Endothelial cell of hepatic sinusoid (primary cell): ENCODE data around the gene LITAF.
"Not testable (repeated sequence)": the region's sequence is repeated elsewhere in the genome, so short reads cannot be mapped to it uniquely, and the experiment has no call there.

Source experiments
- in situ Hi-C: cut with HindIII; loops from 2 replicates; pipeline ENCODE4 v1.10.0; 2017; ENCODE audit warnings: low sequenced_read_pairs

LITAF gene

GRCh38 chr16:11528053-11528452 is 58.7 kb downstream of the LITAF start:
- in situ Hi-C loops, result no loop called here

DNA sequence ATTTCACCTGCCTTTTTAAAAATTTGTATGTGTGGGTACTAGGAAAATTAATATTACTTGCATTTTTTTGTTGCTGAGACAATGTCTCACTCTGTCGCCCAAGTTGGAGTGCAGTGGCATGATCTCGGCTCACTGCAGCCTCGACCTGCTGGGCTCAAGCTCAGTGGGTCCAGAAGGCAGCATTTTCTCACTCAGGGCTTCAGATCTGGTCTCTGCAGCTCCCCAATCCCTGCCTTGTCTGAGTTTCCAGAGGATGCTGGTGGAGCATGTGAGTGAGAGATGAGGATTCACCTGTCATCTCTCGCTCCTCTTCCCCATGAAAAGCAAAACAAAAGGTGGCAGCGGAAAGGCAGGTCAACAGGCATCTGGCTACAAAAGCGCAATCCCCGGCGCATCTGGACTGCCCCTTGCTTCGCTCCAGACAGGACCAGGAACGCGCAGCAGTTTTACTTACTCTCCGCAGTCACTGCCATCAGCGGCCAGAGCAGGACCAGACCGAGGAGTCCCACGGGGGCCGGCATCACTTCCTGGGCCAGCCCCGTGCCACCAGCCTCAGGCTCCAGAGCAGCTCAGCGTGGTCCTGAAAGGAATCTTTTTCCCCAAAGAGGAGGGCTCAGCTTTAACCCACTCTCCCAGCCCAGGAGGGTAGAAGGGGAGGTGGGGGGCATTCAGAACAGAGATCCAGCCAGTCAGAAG is 59.9 kb downstream of the LITAF start:
- in situ Hi-C loops, result no loop called here

DNA sequence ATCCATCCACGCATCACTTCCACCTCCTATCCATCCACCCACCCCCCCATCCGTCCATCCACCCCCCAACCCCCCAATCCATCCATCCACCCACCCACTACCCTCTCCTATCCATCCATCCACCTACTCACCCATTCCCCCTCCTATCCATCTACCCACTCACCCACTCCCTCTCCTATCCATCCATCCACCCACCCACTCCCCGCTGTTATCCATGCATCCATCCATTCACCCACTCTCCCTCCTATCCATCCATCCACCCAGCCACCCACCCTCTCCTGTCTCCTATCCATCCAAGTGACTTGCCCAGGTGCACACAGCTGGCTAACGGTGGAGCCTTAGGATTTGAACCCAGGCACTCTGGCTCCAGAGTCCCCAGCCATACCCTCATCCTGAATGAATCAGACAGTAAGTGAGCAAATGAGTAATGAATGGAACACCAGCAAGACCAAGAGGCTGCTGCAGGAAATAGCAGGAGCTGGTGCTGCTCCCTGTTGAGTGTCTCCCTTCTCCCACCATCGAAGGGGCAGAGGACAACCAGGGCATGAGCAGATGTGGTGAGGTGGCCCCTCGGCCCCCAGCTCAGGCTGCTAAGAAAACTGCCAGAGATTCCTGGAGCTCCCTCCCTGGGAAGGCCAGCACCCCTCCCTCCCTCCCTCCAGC is 62.5 kb downstream of the LITAF start:
- in situ Hi-C loops, result loop anchor here (5.0 kb wide), 1 partner anchor 72 kb away; no protein-coding TSS in a partner anchor

GRCh38 chr16:11521055-11521454 is 65.7 kb downstream of the LITAF start:
- in situ Hi-C loops, result loop anchor here (5.0 kb wide), 1 partner anchor 69 kb away; no protein-coding TSS in a partner anchor

- in situ Hi-C loops, result loop anchor here (5.0 kb wide), 1 partner anchor 68 kb away; no protein-coding TSS in a partner anchor
These were observed 66.3 kb downstream of the LITAF start for GRCh38 chr16:11520442-11520841.

- in situ Hi-C loops, result no loop called here
These were observed 68.8 kb downstream of the LITAF start for GRCh38 chr16:11517961-11518360.

GRCh38 chr16:11515540-11516430 is 70.9 kb downstream of the LITAF start:
- in situ Hi-C loops, result no loop called here

DNA sequence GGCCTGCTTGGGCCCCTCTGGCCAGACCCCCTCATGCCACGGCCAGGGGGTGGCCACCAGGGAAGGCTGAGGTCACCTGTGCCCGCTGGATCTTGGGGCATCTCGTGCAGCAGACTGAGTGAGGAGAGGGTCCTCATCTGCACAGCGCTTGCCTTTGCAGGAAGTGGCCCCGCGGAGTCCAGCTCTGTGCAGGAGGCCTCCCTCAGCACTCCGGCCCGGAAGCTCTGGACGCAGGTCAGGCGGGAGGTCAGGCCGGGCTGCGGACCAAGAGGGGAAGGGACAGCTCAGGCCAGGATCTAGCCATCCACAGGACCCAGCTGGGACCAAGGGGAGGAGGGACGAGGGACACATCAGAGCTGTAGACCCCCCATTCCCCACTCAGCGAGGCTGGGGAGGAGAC is 72.4 kb downstream of the LITAF start:
- in situ Hi-C loops, result no loop called here

DNA sequence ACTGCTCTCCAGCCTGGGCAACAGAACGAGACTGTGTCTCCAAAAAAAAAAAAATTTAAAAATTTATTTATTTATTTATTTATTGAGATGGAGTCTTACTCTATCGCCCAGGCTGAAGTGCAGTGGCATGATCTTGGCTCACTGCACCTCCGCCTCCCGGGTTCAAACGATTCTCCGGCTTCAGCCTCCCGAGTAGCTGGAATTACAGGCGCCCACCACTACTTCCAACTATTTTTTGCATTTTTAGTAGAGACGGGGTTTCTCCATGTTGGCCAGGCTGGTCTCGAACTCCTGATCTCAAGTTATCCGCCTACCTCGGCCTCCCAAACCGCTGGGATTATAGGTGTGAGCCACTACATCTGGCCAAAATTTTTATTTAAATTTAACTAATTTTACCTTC is 73.4 kb downstream of the LITAF start:
- in situ Hi-C loops, result not testable (repeated sequence)

GRCh38 chr16:11511801-11512200 is 74.9 kb downstream of the LITAF start:
- in situ Hi-C loops, result no loop called here

- in situ Hi-C loops, result no loop called here
These were observed 75.4 kb downstream of the LITAF start for GRCh38 chr16:11511328-11511727.

- in situ Hi-C loops, result no loop called here
These were observed 76.3 kb downstream of the LITAF start for GRCh38 chr16:11510178-11510973.

- in situ Hi-C loops, result no loop called here
These were observed 78.7 kb downstream of the LITAF start for GRCh38 chr16:11507991-11508390.

GRCh38 chr16:11507350-11507749 is 79.4 kb downstream of the LITAF start:
- in situ Hi-C loops, result no loop called here

DNA sequence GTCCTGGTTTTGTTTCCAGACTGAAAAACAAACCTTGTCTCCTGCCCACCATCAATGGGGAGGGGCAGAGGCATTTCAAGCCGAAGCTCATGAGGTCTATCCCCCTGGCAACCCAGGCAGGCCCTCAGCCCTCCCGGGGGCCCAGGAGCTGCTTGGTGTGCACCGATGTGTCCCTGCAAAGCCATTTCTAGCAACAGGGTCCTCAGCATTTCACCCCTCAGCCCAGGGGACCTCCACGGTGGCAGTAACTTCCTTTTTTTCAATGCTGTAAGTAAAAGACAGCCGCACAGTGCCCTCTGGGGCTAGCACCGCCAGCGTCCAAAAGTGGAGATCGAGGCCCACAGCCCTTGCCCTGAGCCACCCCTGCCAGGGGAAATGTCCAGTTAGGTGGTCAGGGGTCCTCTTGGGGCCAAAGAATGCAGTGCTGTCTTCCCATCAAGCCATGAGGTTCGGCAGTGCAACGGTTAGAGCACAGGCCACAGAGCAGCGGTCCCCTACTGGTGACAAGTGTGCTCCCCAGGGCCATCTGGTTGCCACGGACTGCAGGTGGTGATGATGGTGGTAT is 79.9 kb downstream of the LITAF start:
- in situ Hi-C loops, result no loop called here

DNA sequence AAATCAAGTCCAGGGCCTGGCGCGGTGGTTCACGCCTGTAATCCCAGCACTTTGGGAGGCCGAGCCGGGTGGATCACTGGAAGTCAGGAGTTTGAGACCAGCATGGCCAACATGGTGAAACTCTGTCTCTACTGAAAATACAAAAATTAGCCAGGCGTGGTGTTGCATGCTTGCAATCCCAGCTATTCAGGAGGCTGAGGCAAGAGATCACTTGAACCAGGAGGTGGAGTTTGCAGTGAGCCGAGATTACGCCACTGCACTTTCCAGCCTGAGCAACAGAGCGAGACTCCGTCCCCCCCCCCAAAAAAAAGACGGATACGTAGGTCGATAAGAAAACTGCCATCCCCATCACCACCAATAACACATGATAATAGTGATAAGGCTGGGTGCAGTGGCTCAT is 82.5 kb downstream of the LITAF start:
- in situ Hi-C loops, result not testable (repeated sequence)

DNA sequence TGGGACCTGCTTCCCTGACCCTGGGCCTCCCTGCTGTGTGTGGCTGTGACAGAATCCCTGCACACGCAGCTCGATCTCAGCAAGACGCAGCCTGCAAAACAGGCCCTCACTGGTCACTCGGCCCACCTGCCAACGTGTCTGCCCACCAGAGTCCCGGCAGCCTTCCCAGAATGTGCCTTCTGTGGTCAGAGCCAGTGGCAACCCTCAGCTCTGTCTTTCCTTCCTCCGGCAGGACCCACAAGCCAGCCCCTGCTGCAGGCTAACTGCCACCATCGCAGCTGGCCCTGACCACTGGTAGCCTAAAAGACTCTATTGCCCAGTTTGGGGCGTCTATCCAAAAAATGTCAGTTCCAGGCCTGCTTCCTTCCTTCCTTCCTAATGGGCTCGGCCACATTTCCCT is 83.2 kb downstream of the LITAF start:
- in situ Hi-C loops, result no loop called here

- in situ Hi-C loops, result no loop called here
These were observed 84.5 kb downstream of the LITAF start for GRCh38 chr16:11502239-11502638.

GRCh38 chr16:11501632-11502031 is 85.1 kb downstream of the LITAF start:
- in situ Hi-C loops, result no loop called here

DNA sequence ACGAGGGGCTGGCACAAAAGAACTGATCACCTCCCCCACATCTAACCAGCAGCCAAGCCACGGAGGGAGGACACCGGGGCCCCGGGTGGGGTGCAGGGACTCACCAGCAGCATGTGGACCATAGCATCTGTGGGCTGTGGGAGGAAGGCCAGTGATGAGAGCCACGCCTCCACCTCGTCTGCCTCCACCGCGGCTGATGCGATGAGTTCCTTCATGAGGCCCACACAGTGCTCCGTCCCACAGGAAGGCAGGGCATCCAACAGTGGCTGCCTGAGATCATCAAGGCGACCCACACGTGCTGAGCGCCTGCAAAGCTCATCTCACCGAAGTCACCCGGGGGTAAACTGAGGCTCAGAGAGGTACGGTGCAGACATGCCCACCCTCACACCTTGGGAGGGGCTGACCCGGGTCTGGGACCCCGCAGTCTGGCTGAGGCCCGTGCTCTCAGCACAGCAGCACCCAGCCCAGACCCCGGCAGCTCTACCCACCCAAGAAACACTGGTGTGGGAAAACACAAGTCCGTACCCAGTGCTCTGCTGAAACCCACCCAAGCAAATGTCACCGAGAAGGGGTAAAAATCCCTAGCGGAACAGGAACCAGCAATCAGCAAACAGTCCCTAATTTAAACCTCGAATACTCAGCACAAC is 85.9 kb downstream of the LITAF start:
- in situ Hi-C loops, result no loop called here
